Prostate gland (tissue), 2 donors: ENCODE results near the gene PTGER1. TPM values are rescaled to one million over a fixed set of nuclear protein-coding genes. Genes with fewer than 3 reads are reported as not detected.

Experiments
- DNase-seq: peaks from one replicate; pipeline ENCODE4 v3.0.0-alpha.2; 2019; ENCODE audit warnings: low spot score
- H3K27ac ChIP-seq, 2 donors: fragments of 200-600 bp; sonication (generic); 2 replicates each; pipeline ENCODE4 v1.5.1; 2017 to 2019
- H3K27me3 ChIP-seq: fragments of 200-600 bp; sonication (generic); replicated peaks from 2 replicates; pipeline ENCODE4 v1.5.1; 2019; ENCODE audit not compliant: insufficient read depth
- H3K36me3 ChIP-seq, 2 donors: fragments of 200-600 bp; sonication (generic); 1 replicate in 1 of 2; 2 replicates in 1 of 2; pipeline versions ENCODE4 v1.5.1 to v1.8.1; 2017 to 2019
- H3K4me1 ChIP-seq: fragments of 200-600 bp; sonication (generic); replicated peaks from 2 replicates; pipeline ENCODE4 v1.5.1; 2019
- H3K4me3 ChIP-seq, 2 donors: fragments of 200-600 bp; sonication (generic); 2 replicates each; pipeline ENCODE4 v1.5.1; 2017 to 2019
- H3K9me3 ChIP-seq: fragments of 200-600 bp; sonication (generic); 2 replicates; pipeline ENCODE4 v1.5.1; 2017
- CTCF ChIP-seq, 4 experiments: fragments of 200-600 bp in 2 of 4; fragments of 450-650 bp in 2 of 4; sonication (generic) in 2 of 4; IDR thresholded peaks; 1 replicate in 3 of 4; 2 replicates in 1 of 4; pipeline ENCODE4 v1.5.1; 2016 to 2019; ENCODE audit warnings: antibody characterized with exemption in 4 of 4, mild to moderate bottlenecking in 2 of 4, moderate library complexity in 2 of 4
- POLR2A ChIP-seq: fragments of 450-650 bp; IDR thresholded peaks from one replicate; pipeline ENCODE4 v1.6.1; 2016; ENCODE audit warnings: antibody characterized with exemption, mild to moderate bottlenecking
- POLR2AphosphoS5 ChIP-seq: sonication (generic); formaldehyde crosslinking; IDR thresholded peaks from one replicate; pipeline ENCODE4 v1.6.1; 2017; ENCODE audit warnings: antibody characterized with exemption
- WGBS: methylation state at CpG from one replicate; pipeline ENCODE4 v1.1.5; 2018; 5-methylcytosine and 5-hydroxymethylcytosine counted together
- intact Hi-C: fragments of 100-400 bp; cut with DNase I; formaldehyde crosslinking; loops from one replicate; pipeline ENCODE4 v1.14.2; 2022
- total RNA-seq, 2 donors: library from RNA; depleted of rRNA; stranded (reverse); fragments of >200 nt; gene quantifications; one replicate each; pipeline ENCODE4 v1.1.0, GENCODE V29; 2016

The PTGER1 gene
- total RNA-seq, 2 donors from 2014 or later: 1.0 TPM; not detected in 1

GRCh38 chr19:14442891-14443631, 32.1 kb downstream of the PTGER1 start:
- no peak for TF ChIP-seq POLR2AphosphoS5
- no peak for TF ChIP-seq POLR2A
- no peak for TF ChIP-seq CTCF (IDR thresholded peaks at IDR 0.05)
- DNase-seq: no peak
- no peaks in the 10 kb centered on the region for H3K4me1 ChIP-seq
- no peaks in the 10 kb centered on the region for H3K27me3 ChIP-seq
- peaks cover 22 to 34% of the 10 kb centered on the region in 2 donors for H3K36me3 ChIP-seq
- H3K4me3 ChIP-seq: no peak overlapping the region
- intact Hi-C loops: no loop called here
- 96% methylated on average over 16 of the region's 16 CpGs for WGBS
- no peak overlapping the region for H3K27ac ChIP-seq
- H3K9me3 ChIP-seq: no peaks in the 10 kb centered on the region

GRCh38 chr19:14441041-14441938, 33.9 kb downstream of the PTGER1 start:
- WGBS: 87% methylated on average over 34 of the region's 34 CpGs
- Histone ChIP-seq H3K4me3 (no peak overlapping the region), H3K27me3 (no peaks in the 10 kb centered on the region), H3K27ac (no peak overlapping the region), H3K36me3 (peaks cover 17 to 24% of the 10 kb centered on the region in 2 donors), H3K4me1 (no peaks in the 10 kb centered on the region), H3K9me3 (no peaks in the 10 kb centered on the region)
- TF ChIP-seq POLR2AphosphoS5 (no peak), CTCF (IDR thresholded peaks at IDR 0.05) (no peak), POLR2A (no peak)
- intact Hi-C loops: no loop called here
- no peak for DNase-seq

GRCh38 chr19:14440049-14440448, 35.1 kb downstream of the PTGER1 start:
- no peak overlapping the region for H3K4me3 ChIP-seq
- WGBS: 66% methylated on average over 9 of the region's 9 CpGs
- H3K9me3 ChIP-seq: no peaks in the 10 kb centered on the region
- TF ChIP-seq CTCF (IDR thresholded peaks at IDR 0.05) (no peak), POLR2AphosphoS5 (peak; percentile 32)
- no peaks in the 10 kb centered on the region for H3K27me3 ChIP-seq
- peaks cover 17 to 22% of the 10 kb centered on the region in 2 donors for H3K36me3 ChIP-seq
- no peaks in the 10 kb centered on the region for H3K4me1 ChIP-seq
- intact Hi-C loops: no loop called here
- DNase-seq: no peak
- H3K27ac ChIP-seq: no peak overlapping the region

- WGBS: 70% methylated on average over 9 of the region's 9 CpGs
- TF ChIP-seq POLR2A (no peak), CTCF (IDR thresholded peaks at IDR 0.05) (no peak), POLR2AphosphoS5 (no peak)
- H3K27ac ChIP-seq: no peak overlapping the region
- peaks cover 13 to 20% of the 10 kb centered on the region in 2 donors for H3K36me3 ChIP-seq
- no peaks in the 10 kb centered on the region for H3K27me3 ChIP-seq
- intact Hi-C loops: no loop called here
- H3K4me3 ChIP-seq: no peak overlapping the region
- DNase-seq: no peak
- no peaks in the 10 kb centered on the region for H3K9me3 ChIP-seq
- peaks cover 5% of the 10 kb centered on the region for H3K4me1 ChIP-seq
Measured at GRCh38 chr19:14439014-14439413, 36.1 kb downstream of the PTGER1 start.
